Measurements from ENCODE around the gene IQGAP1. TPM values are rescaled to one million over a fixed set of nuclear protein-coding genes. Genes with fewer than 3 reads are reported as not detected.

The IQGAP1 gene
- total and polyA plus RNA-seq, 2 experiments from 2014 or later = 65.8 to 125 TPM

GRCh38 chr15:90483637-90484036 lies 95.6 kb downstream of the IQGAP1 start:
- Histone ChIP-seq H3K36me3 (replicated peaks; ENCODE audit: insufficient read depth, low read depth) (no peaks in the 10 kb centered on the region), H3K9me2 (replicated peaks; ENCODE audit: insufficient read depth) (no peaks in the 10 kb centered on the region), H3K79me2 (no peaks in the 10 kb centered on the region), H3K27me3 (no peaks in the 10 kb centered on the region), H2AFZ (no peak overlapping the region), H4K20me1 (ENCODE audit: insufficient read depth, poor library complexity, severe bottlenecking) (no peaks in the 10 kb centered on the region), H3K4me2 (no peak overlapping the region), H3K4me1 (ENCODE audit: insufficient read depth) (no peaks in the 10 kb centered on the region), H3K27ac (no peak overlapping the region), H3K4me3 (no peak overlapping the region), H3K9me3 (ENCODE audit: low read depth) (no peaks in the 10 kb centered on the region)
- TF ChIP-seq EZH2phosphoT487 (IDR thresholded peaks at IDR 0.05; ENCODE audit: low read depth, severe bottlenecking, unreplicated experiment) = no peak
- TF ChIP-seq CTCF (IDR thresholded peaks at IDR 0.05; ENCODE audit: poor library complexity) = no peak
- no peak for TF ChIP-seq EZH2 (IDR thresholded peaks at IDR 0.05; ENCODE audit: borderline replicate concordance)
- 100% methylated on average over 2 of the region's 2 CpGs for WGBS (ENCODE audit: low lambda C conversion rate, missing lambda C conversion rate)
- DNase-seq (ENCODE audit: low spot score) = no peak

GRCh38 chr15:90487186-90487585 lies 99.1 kb downstream of the IQGAP1 start:
- Histone ChIP-seq H3K27ac (no peak overlapping the region), H3K79me2 (no peaks in the 10 kb centered on the region), H4K20me1 (ENCODE audit: insufficient read depth, poor library complexity, severe bottlenecking) (no peaks in the 10 kb centered on the region), H3K27me3 (no peaks in the 10 kb centered on the region), H3K4me1 (ENCODE audit: insufficient read depth) (no peaks in the 10 kb centered on the region), H3K36me3 (replicated peaks; ENCODE audit: insufficient read depth, low read depth) (no peaks in the 10 kb centered on the region), H3K9me2 (replicated peaks; ENCODE audit: insufficient read depth) (no peaks in the 10 kb centered on the region), H2AFZ (no peak overlapping the region), H3K9me3 (ENCODE audit: low read depth) (no peaks in the 10 kb centered on the region), H3K4me2 (no peak overlapping the region), H3K4me3 (no peak overlapping the region)
- TF ChIP-seq EZH2 (IDR thresholded peaks at IDR 0.05; ENCODE audit: borderline replicate concordance) = no peak
- no peak for TF ChIP-seq EZH2phosphoT487 (IDR thresholded peaks at IDR 0.05; ENCODE audit: low read depth, severe bottlenecking, unreplicated experiment)
- TF ChIP-seq CTCF (IDR thresholded peaks at IDR 0.05; ENCODE audit: poor library complexity) = no peak
- no peak for DNase-seq (ENCODE audit: low spot score)
- WGBS (ENCODE audit: low lambda C conversion rate, missing lambda C conversion rate) = 90% methylated on average over 8 of the region's 8 CpGs

- TF ChIP-seq EZH2phosphoT487 (IDR thresholded peaks at IDR 0.05; ENCODE audit: low read depth, severe bottlenecking, unreplicated experiment) (no peak), CTCF (IDR thresholded peaks at IDR 0.05; ENCODE audit: poor library complexity) (no peak), EZH2 (IDR thresholded peaks at IDR 0.05; ENCODE audit: borderline replicate concordance) (no peak)
- no peaks in the 10 kb centered on the region for H4K20me1 ChIP-seq (ENCODE audit: insufficient read depth, poor library complexity, severe bottlenecking)
- no peak overlapping the region for H3K4me2 ChIP-seq
- no peaks in the 10 kb centered on the region for H3K27me3 ChIP-seq
- H3K4me3 ChIP-seq = no peak overlapping the region
- no peaks in the 10 kb centered on the region for H3K4me1 ChIP-seq (ENCODE audit: insufficient read depth)
- no peak overlapping the region for H3K27ac ChIP-seq
- H3K36me3 ChIP-seq (replicated peaks; ENCODE audit: insufficient read depth, low read depth) = no peaks in the 10 kb centered on the region
- no peak for DNase-seq (ENCODE audit: low spot score)
- no peak overlapping the region for H2AFZ ChIP-seq
- no peaks in the 10 kb centered on the region for H3K9me3 ChIP-seq (ENCODE audit: low read depth)
- no peaks in the 10 kb centered on the region for H3K9me2 ChIP-seq (replicated peaks; ENCODE audit: insufficient read depth)
- 96% methylated on average over 1 of the region's 1 CpG for WGBS (ENCODE audit: low lambda C conversion rate, missing lambda C conversion rate)
- H3K79me2 ChIP-seq = no peaks in the 10 kb centered on the region
Observed at GRCh38 chr15:90489514-90489913, 101.5 kb downstream of the IQGAP1 start.

GRCh38 chr15:90489944-90490343 lies 101.9 kb downstream of the IQGAP1 start:
- Histone ChIP-seq H3K27me3 (no peaks in the 10 kb centered on the region), H3K79me2 (no peaks in the 10 kb centered on the region), H3K27ac (no peak overlapping the region), H3K36me3 (replicated peaks; ENCODE audit: insufficient read depth, low read depth) (no peaks in the 10 kb centered on the region), H3K4me1 (ENCODE audit: insufficient read depth) (no peaks in the 10 kb centered on the region), H3K9me2 (replicated peaks; ENCODE audit: insufficient read depth) (no peaks in the 10 kb centered on the region), H4K20me1 (ENCODE audit: insufficient read depth, poor library complexity, severe bottlenecking) (no peaks in the 10 kb centered on the region), H3K9me3 (ENCODE audit: low read depth) (no peaks in the 10 kb centered on the region), H3K4me3 (no peak overlapping the region), H2AFZ (no peak overlapping the region), H3K4me2 (no peak overlapping the region)
- TF ChIP-seq EZH2phosphoT487 (IDR thresholded peaks at IDR 0.05; ENCODE audit: low read depth, severe bottlenecking, unreplicated experiment) = no peak
- TF ChIP-seq CTCF (IDR thresholded peaks at IDR 0.05; ENCODE audit: poor library complexity) = no peak
- no peak for TF ChIP-seq EZH2 (IDR thresholded peaks at IDR 0.05; ENCODE audit: borderline replicate concordance)
- no peak for DNase-seq (ENCODE audit: low spot score)
- WGBS (ENCODE audit: low lambda C conversion rate, missing lambda C conversion rate) = 45% methylated on average over 2 of the region's 2 CpGs

Data from hepatocyte (in vitro differentiated cells).